GM12874 (cell line): ENCODE measurements around the gene ZFAND2A.

Experiments used
- TF ChIP-seq, protein P1 (sequence below): IDR thresholded peaks from 2 replicates; pipeline ENCODE4 v1.5.1; 2011; ENCODE audit warnings: low read depth, mild to moderate bottlenecking, control low read depth, low read length, moderate library complexity; ENCODE audit not compliant: insufficient read depth

The ZFAND2A gene

DNA sequence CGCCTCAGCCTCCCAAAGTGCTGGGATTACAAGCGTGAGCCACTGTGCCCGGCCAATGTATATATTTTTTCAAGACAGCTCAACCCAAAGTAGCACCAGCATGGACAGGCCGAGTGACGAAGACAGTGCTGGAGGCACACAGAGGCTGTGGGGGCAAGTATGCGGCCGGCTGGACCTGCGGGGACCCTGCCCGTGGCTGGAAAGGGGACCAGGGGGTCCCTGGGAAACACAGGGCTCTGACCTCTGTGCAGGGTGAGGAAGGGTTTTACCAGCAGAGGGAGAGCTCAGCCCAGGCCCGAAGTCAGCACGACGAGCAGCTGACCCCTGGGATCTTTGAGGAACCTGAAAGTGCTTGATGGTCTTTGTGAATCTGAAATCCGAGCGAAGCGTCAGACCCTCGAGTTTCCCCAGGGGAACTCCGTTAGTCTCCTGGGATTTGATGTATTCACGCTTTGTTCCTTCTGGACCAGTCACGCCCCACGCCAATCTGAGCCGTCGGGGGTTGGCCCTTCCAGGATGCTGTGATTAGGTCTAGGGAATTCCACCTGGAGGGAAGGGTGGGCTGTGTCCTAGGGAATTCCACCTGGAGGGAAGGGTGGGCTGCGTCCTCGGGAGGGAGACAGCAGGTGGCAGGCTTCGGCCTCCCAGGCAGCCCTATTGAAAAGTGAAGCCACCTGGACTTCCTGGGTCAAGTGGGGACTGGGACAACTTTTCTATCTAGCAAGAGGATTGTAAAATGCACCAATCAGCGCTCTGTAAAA lies 10.9 kb upstream of the ZFAND2A start:
- TF ChIP-seq, protein P1, sequence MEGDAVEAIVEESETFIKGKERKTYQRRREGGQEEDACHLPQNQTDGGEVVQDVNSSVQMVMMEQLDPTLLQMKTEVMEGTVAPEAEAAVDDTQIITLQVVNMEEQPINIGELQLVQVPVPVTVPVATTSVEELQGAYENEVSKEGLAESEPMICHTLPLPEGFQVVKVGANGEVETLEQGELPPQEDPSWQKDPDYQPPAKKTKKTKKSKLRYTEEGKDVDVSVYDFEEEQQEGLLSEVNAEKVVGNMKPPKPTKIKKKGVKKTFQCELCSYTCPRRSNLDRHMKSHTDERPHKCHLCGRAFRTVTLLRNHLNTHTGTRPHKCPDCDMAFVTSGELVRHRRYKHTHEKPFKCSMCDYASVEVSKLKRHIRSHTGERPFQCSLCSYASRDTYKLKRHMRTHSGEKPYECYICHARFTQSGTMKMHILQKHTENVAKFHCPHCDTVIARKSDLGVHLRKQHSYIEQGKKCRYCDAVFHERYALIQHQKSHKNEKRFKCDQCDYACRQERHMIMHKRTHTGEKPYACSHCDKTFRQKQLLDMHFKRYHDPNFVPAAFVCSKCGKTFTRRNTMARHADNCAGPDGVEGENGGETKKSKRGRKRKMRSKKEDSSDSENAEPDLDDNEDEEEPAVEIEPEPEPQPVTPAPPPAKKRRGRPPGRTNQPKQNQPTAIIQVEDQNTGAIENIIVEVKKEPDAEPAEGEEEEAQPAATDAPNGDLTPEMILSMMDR: no peak

DNA sequence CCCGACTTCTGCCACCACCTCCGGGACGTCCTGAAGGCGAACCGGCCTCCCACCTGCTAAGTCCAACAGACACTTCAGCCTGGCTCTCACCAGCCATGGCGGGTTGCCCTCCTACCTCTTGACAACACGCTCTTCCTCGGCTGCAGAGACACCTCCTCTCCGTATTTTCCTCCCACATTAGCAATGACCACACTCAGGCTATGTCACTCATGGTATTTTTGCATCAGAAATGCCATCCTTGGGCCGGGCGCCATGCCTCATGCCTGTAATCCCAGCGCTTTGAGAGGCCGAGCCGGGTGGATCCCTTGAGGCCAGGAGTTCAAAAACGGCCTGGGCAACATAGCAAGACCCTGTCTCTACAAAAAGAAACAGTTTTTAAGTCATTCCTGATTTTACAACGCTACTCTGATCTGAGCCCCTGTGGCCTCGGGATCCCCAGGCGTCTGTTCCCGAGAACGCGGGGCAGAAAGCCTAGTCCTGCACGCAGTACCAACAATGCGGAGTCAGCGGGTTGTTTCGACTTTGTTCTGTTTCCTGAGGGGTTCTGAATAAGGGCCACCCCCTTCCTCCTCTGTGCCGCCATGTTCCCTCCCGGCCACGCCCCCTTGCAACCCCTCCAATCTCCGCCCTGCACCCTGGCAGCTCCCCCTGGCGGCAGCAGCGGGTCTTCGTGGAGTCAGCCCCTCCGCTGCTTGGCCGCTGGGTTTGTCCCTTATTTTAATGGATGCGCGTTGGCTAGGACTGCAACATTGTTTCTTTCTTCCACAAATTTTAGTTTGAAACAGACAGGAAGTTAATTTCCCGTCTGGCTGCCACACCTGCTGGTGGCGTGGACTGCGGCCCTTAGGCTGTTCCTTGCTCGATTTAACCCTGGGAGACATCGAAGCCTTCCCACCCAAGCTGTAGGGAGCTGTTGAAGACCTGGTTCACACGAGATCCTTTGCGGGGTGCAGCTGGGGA lies 9.7 kb upstream of the ZFAND2A start:
- TF ChIP-seq, protein P1: peak; percentile 94

DNA sequence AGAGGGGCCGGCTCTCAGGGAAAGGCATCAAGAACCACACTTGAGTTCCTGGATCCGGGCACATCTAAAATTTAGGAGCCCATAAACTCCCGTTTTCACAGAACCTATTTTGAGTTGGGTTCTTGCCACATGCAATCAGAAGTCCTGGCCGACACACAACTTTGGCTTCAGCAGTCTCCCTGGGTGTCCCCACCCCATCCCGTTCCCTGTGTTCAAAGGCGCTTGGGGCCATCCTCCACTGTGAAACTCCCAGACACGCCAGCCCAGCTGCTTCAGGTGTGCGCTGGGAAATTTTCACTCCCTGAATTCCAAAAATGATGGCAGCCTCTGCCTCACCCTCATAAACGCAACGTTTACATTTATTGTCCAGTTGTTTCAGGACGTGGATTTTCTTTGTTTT lies 8.4 kb upstream of the ZFAND2A start:
- TF ChIP-seq, protein P1: no peak

DNA sequence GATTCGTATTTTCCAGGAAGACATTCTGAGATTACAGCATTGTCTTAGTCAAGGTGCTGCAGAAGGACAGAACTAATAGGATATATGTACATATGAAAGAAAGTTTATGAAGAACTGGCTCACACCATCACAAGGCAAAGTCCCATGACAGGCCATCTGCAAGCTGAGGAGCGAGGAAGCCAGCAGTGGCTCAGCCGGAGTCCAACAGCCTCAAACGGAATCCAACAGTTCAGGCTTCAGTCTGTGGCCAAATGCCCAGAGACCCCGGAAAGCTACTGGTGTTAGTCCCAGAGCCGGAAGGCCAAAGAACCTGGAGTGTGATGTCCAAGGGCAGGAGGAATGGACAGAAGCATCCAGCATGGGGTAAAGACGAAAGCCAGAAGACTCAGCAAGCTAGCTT lies 4.4 kb upstream of the ZFAND2A start:
- TF ChIP-seq, protein P1: no peak

DNA sequence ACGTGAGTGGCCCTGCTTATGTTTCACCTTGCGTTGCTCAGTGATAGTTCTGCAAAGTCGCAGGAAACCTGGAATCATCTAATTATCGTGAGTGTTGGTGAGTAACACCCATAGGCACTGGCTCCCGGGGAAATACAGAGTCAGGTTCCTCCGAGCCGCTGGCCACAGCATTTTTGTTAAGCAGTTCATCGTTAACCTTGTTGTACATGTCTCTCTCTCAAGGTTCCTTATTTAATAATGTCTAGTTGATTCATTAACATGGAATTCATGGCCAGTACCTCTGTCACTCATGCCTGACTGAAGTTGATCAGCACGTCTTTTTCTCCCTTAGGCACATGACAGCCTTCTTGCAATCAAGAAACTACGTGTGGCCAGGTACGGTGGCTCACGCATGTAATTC lies 3.1 kb upstream of the ZFAND2A start:
- TF ChIP-seq, protein P1: no peak

DNA sequence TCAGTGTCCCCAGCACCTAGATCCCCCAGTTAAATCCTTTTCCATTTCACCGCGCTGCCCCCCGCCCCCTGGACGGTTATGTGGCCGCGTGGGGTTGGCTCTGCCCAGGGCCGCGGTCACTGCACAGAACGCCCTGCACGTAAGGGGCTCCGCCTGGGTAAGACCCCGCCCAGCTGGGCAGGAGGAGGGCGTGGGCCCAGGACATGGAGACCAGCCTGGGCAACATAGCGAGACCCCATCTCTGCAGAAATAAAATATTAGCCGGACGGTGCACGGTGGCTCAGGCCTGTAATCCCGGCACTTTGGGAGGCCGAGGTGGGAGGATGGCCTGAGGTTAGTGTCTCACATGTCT lies 650 bp upstream of the ZFAND2A start:
- TF ChIP-seq, protein P1: no peak
